Testis (tissue), 3 donors: ENCODE data around the gene RASAL2. TPM values are rescaled to one million over a fixed set of nuclear protein-coding genes. Genes with fewer than 3 reads are reported as not detected.

Experiments used
- DNase-seq: peaks from one replicate; pipeline ENCODE4 v3.0.0-alpha.2; 2019
- H3K27ac ChIP-seq, 2 donors: fragments of 200-600 bp; sonication (generic); one replicate each; pipeline ENCODE4 v1.5.1; 2019
- H3K27me3 ChIP-seq: fragments of 200-600 bp; sonication (generic); one replicate; pipeline ENCODE4 v1.5.1; 2019
- H3K36me3 ChIP-seq: fragments of 200-600 bp; sonication (generic); one replicate; pipeline ENCODE4 v1.5.1; 2017; ENCODE audit warnings: low read depth; ENCODE audit errors: missing control alignments
- H3K4me1 ChIP-seq: fragments of 200-600 bp; sonication (generic); one replicate; pipeline ENCODE4 v1.5.1; 2019
- H3K4me3 ChIP-seq, 2 donors: fragments of 200-600 bp; sonication (generic); one replicate each; pipeline ENCODE4 v1.5.1; 2017 to 2019
- H3K9me3 ChIP-seq: fragments of 200-600 bp; sonication (generic); one replicate; pipeline ENCODE4 v1.5.1; 2017
- POLR2A ChIP-seq: fragments of 450-650 bp; IDR thresholded peaks from one replicate; pipeline ENCODE4 v1.6.1; 2017; ENCODE audit warnings: antibody characterized with exemption, mild to moderate bottlenecking, moderate library complexity
- WGBS, 2 donors: methylation state at CpG; one replicate each; pipeline ENCODE4 v1.1.5; 2018; 5-methylcytosine and 5-hydroxymethylcytosine counted together
- intact Hi-C: fragments of 100-400 bp; cut with DNase I; formaldehyde crosslinking; loops from one replicate; pipeline ENCODE4 v1.15.1; 2023; ENCODE audit warnings: low total_unique reads
- polyA plus RNA-seq: library from polyadenylated mRNA; stranded (reverse); fragments of 350-450 nt; fragmentation: Illumina TruSeq; extraction: RNeasy Lipid Tissue Mini Kit (QIAGEN cat#74804); gene quantifications from one replicate; pipeline ENCODE4 v1.2.3, GENCODE V29; 2014; ENCODE audit warnings: low read depth, low replicate concordance; ENCODE audit not compliant: insufficient read depth
- total RNA-seq, 2 donors: library from RNA; depleted of rRNA; stranded (reverse); fragments of >200 nt; gene quantifications; one replicate each; pipeline ENCODE4 v1.2.3, GENCODE V29; 2016
- TF ChIP-seq, protein P1 (sequence below), 3 experiments: fragments of 450-650 bp in 2 of 3; fragments of 200-600 bp in 1 of 3; sonication (generic) in 1 of 3; IDR thresholded peaks; one replicate each; pipeline ENCODE4 v1.5.1; 2016 to 2019; ENCODE audit warnings: antibody characterized with exemption in 3 of 3, mild to moderate bottlenecking in 2 of 3, moderate library complexity in 1 of 3

Gene RASAL2
- total and polyA plus RNA-seq, 3 donors from 2014 or later: 25.9 to 41.7 (median 39.6) TPM

DNA sequence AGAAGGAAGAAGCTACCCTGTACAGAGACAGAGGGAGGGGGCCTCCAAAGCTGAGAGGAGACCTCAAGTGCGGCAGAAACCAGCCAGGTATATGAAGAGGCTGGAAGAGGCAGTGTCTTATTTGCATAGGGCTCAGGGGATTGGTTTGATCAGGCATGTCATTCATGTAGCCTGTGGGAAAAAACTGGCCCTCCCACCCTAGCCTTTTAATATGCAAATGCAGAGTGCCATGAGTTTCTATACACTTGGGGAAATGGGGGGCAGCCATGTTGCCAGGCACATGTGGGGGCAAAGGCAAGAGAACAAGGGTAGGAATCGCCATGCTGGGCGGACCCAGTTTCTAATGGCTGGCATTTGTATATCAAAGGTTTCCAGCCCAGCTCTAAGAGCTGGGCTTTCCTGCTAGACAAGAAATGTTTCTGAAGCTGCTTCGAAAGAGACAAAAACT, 172.7 kb downstream of the RASAL2 start:
- Histone ChIP-seq H3K27ac (no peak overlapping the region), H3K4me1 (no peaks in the 10 kb centered on the region), H3K9me3 (no peaks in the 10 kb centered on the region), H3K27me3 (no peaks in the 10 kb centered on the region), H3K36me3 (no peaks in the 10 kb centered on the region), H3K4me3 (no peak overlapping the region)
- 85 to 90% methylated on average over 4 of the region's 4 CpGs for WGBS, 2 donors
- TF ChIP-seq POLR2A: no peak
- TF ChIP-seq, protein P1, sequence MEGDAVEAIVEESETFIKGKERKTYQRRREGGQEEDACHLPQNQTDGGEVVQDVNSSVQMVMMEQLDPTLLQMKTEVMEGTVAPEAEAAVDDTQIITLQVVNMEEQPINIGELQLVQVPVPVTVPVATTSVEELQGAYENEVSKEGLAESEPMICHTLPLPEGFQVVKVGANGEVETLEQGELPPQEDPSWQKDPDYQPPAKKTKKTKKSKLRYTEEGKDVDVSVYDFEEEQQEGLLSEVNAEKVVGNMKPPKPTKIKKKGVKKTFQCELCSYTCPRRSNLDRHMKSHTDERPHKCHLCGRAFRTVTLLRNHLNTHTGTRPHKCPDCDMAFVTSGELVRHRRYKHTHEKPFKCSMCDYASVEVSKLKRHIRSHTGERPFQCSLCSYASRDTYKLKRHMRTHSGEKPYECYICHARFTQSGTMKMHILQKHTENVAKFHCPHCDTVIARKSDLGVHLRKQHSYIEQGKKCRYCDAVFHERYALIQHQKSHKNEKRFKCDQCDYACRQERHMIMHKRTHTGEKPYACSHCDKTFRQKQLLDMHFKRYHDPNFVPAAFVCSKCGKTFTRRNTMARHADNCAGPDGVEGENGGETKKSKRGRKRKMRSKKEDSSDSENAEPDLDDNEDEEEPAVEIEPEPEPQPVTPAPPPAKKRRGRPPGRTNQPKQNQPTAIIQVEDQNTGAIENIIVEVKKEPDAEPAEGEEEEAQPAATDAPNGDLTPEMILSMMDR (IDR thresholded peaks at IDR 0.05): no peak
- intact Hi-C loops: no loop called here
- DNase-seq: no peak

DNA sequence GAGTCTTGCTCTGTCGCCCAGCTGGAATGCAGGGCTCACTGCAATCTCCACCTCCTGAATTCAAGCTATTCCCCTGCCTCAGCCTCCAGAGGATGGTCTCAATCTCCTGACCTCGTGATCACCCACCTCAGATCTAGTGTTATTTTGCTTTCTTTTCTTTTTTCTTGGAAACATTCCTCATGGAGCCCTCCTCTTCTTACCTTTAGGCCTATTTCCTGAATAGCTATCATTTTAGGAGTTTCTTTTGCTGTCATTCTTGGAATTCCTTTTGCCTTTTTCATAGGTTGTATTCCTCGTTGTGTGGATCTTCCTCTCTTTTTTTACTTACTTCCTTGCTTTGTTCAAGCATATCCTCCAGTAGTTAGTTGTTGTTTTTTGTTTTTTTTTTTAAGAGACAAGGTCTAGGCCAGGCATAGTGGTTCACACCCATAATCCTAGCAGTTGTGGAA, 173.8 kb downstream of the RASAL2 start:
- Histone ChIP-seq H3K36me3 (no peaks in the 10 kb centered on the region), H3K27me3 (no peaks in the 10 kb centered on the region), H3K27ac (no peak overlapping the region), H3K4me3 (no peak overlapping the region), H3K4me1 (no peaks in the 10 kb centered on the region), H3K9me3 (no peaks in the 10 kb centered on the region)
- no peak for DNase-seq
- intact Hi-C loops: no loop called here
- TF ChIP-seq, protein P1 (IDR thresholded peaks at IDR 0.05): no peak
- TF ChIP-seq POLR2A: no peak
- WGBS, 2 donors: 58 to 71% methylated on average over 3 of the region's 3 CpGs

DNA sequence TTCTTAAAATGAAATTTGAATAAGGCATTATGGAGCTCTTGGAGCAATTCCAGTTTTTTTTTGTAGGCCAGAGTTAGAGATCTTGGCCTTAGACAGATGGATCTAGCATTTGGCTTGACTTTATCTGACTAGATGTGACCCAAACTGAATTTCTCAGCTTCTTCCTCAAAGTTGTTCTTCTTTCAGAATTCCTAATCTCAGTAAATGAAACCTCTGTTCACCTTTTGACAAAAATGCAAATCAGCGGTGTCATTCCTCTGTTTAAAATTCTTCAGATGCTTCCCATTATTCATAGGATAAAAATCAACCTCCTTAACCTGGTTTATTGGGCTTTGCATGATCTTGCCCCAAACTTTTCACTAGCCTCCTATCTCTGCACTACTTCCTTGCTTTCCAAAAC, 177.6 kb downstream of the RASAL2 start:
- WGBS, 2 donors: 87 to 93% methylated on average over 1 of the region's 1 CpG
- TF ChIP-seq, protein P1 (IDR thresholded peaks at IDR 0.05): no peak
- TF ChIP-seq POLR2A: no peak
- DNase-seq: no peak
- no peaks in the 10 kb centered on the region for H3K36me3 ChIP-seq
- H3K27me3 ChIP-seq: no peaks in the 10 kb centered on the region
- no peaks in the 10 kb centered on the region for H3K9me3 ChIP-seq
- intact Hi-C loops: no loop called here
- H3K4me3 ChIP-seq: no peak overlapping the region
- no peak overlapping the region for H3K27ac ChIP-seq
- H3K4me1 ChIP-seq: no peaks in the 10 kb centered on the region

DNA sequence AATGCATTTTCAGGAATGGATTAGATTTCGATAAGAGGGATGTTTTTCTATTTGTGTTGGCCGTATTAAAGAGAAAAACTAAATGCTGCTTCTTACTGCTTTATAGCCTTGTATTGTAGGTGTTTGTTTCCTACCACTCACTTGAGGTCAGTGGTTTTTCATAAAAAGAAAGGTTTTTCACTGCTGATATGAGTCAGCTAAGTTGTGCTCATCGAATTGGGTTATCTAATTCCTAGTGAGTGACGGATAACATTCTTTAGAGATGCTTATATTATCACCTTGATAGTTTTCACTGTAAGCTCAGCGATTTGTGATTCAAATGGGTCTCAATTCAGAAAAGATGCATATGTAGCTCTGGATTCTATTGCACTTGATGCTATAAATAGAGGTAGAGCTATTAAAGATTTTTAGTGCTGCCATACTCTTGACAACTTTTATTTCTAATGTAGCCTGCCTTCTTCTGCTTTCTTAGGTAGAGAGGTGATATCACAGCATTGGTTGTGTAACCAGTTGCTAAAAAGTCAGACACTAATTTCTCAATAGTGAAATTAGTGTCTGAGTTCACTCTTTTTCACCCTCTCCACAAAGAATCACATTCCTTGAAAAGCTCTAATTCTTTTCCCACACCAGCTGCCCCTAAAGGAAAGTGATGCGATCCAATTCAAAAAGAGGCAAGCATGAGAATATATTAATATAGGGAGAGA, 180.0 kb downstream of the RASAL2 start:
- H3K9me3 ChIP-seq: no peaks in the 10 kb centered on the region
- TF ChIP-seq, protein P1 (IDR thresholded peaks at IDR 0.05): no peak
- no peak for TF ChIP-seq POLR2A
- H3K4me1 ChIP-seq: no peaks in the 10 kb centered on the region
- H3K27me3 ChIP-seq: no peaks in the 10 kb centered on the region
- H3K36me3 ChIP-seq: no peaks in the 10 kb centered on the region
- no peak overlapping the region for H3K4me3 ChIP-seq
- no peak for DNase-seq
- H3K27ac ChIP-seq: no peak overlapping the region
- 87 to 88% methylated on average over 6 of the region's 6 CpGs for WGBS, 2 donors
- intact Hi-C loops: no loop called here

DNA sequence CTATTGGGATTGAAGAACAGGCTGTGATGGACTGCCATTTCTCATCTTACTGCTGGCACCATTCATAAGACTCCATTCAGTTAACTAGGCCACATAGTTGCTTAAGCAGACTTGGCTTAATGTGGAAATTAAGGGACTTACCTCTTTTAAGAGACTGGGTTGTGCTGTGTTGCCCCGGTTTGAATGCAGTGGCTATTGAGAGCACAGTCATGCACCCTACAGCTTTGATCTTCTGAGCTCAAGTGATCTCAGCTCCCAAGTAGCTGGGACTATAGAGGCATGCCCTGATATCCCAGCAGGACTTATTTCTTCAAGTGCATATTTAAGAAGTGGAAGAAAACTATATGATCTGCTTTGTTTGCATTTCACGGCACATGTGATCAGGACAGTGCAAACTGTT, 181.1 kb downstream of the RASAL2 start:
- no peaks in the 10 kb centered on the region for H3K9me3 ChIP-seq
- no peaks in the 10 kb centered on the region for H3K4me1 ChIP-seq
- intact Hi-C loops: no loop called here
- no peaks in the 10 kb centered on the region for H3K27me3 ChIP-seq
- H3K27ac ChIP-seq: no peak overlapping the region
- no peaks in the 10 kb centered on the region for H3K36me3 ChIP-seq
- 89 to 92% methylated on average over 2 of the region's 2 CpGs for WGBS, 2 donors
- no peak overlapping the region for H3K4me3 ChIP-seq
- TF ChIP-seq, protein P1 (IDR thresholded peaks at IDR 0.05): no peak
- TF ChIP-seq POLR2A: no peak
- DNase-seq: no peak
